ENCODE measurements around the gene PAQR5.

DNA sequence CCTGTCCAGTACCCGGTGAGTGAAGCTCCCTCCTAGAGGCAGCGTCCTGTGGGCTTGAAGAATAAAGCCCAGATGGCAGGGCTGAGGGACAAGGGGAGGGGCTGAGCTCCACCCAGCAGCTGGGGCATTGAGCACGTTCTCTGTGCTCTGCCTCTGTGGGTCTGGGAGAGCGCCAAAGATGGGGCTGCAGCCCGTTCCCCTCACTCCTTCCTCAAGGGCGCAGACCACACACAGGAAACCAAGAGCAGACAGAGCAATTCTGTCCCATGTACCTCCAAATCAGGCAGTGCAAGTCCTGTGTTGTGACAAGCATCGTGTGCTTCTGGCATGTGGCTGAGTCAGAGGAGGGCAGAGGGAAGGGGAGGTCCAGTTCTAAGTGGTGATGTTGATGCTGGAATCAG is 99.8 kb downstream of the PAQR5 start:
- TF ChIP-seq, protein P1, sequence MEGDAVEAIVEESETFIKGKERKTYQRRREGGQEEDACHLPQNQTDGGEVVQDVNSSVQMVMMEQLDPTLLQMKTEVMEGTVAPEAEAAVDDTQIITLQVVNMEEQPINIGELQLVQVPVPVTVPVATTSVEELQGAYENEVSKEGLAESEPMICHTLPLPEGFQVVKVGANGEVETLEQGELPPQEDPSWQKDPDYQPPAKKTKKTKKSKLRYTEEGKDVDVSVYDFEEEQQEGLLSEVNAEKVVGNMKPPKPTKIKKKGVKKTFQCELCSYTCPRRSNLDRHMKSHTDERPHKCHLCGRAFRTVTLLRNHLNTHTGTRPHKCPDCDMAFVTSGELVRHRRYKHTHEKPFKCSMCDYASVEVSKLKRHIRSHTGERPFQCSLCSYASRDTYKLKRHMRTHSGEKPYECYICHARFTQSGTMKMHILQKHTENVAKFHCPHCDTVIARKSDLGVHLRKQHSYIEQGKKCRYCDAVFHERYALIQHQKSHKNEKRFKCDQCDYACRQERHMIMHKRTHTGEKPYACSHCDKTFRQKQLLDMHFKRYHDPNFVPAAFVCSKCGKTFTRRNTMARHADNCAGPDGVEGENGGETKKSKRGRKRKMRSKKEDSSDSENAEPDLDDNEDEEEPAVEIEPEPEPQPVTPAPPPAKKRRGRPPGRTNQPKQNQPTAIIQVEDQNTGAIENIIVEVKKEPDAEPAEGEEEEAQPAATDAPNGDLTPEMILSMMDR (IDR thresholded peaks at IDR 0.05 in 8 of 11, conservative IDR thresholded peaks at IDR 0.05 in 3 of 11) = no peak
- TF ChIP-seq POLR2AphosphoS5 (IDR thresholded peaks at IDR 0.05) = no peak
- no peak for TF ChIP-seq POLR2A (IDR thresholded peaks at IDR 0.05)
